ENCODE measurements around the gene LDLR. TPM values are rescaled to one million over a fixed set of nuclear protein-coding genes. Genes with fewer than 3 reads are reported as not detected.
A peak's percentile ranks its signal among the peaks of the same experiment; 100 is the strongest.
"Not testable (repeated sequence)": the region's sequence is repeated elsewhere in the genome, so short reads cannot be mapped to it uniquely, and the experiment has no call there.

LDLR gene
- total and polyA plus RNA-seq, 3 donors from 2014 or later = 12.5 to 20.1 (median 19.0) TPM

GRCh38 chr19:11098861-11099260, 9.6 kb downstream of the LDLR start:
- H3K9me3 ChIP-seq = no peaks in the 10 kb centered on the region
- H3K4me3 ChIP-seq = no peak overlapping the region
- H3K36me3 ChIP-seq (ENCODE audit: low read depth, missing control alignments) = no peaks in the 10 kb centered on the region
- no peak for TF ChIP-seq POLR2A (IDR thresholded peaks at IDR 0.05)
- no peak for DNase-seq
- no peak overlapping the region for H3K27ac ChIP-seq
- WGBS, 2 donors = 82 to 99% methylated on average over 3 of the region's 3 CpGs
- intact Hi-C loops (cut with DNase I; ENCODE audit: low total_unique reads) = no loop called here
- peaks cover 3% of the 10 kb centered on the region for H3K4me1 ChIP-seq
- no peaks in the 10 kb centered on the region for H3K27me3 ChIP-seq

GRCh38 chr19:11100049-11100448, 10.8 kb downstream of the LDLR start:
- Histone ChIP-seq H3K36me3 (ENCODE audit: low read depth, missing control alignments) (no peaks in the 10 kb centered on the region), H3K4me3 (no peak overlapping the region), H3K4me1 (peaks cover 3% of the 10 kb centered on the region), H3K9me3 (no peaks in the 10 kb centered on the region), H3K27me3 (no peaks in the 10 kb centered on the region), H3K27ac (no peak overlapping the region)
- intact Hi-C loops (cut with DNase I; ENCODE audit: low total_unique reads) = no loop called here
- TF ChIP-seq POLR2A (IDR thresholded peaks at IDR 0.05) = no peak
- 71 to 81% methylated on average over 12 of the region's 12 CpGs for whole genome bisulfite sequencing, 2 donors
- no peak for DNase-seq

- H3K36me3 ChIP-seq (ENCODE audit: low read depth, missing control alignments) = no peaks in the 10 kb centered on the region
- TF ChIP-seq POLR2A (IDR thresholded peaks at IDR 0.05) = no peak
- no peak for TF ChIP-seq CTCF (IDR thresholded peaks at IDR 0.05)
- DNase-seq = no peak
- H3K27me3 ChIP-seq = no peaks in the 10 kb centered on the region
- 91 to 92% methylated on average over 5 of the region's 5 CpGs for WGBS, 2 donors
- H3K4me3 ChIP-seq = no peak overlapping the region
- peaks cover 3% of the 10 kb centered on the region for H3K4me1 ChIP-seq
- no peaks in the 10 kb centered on the region for H3K9me3 ChIP-seq
- intact Hi-C loops (cut with DNase I; ENCODE audit: low total_unique reads) = no loop called here
- no peak overlapping the region for H3K27ac ChIP-seq
Measured at GRCh38 chr19:11101057-11101456, 11.8 kb downstream of the LDLR start.

- H3K9me3 ChIP-seq = no peaks in the 10 kb centered on the region
- no peaks in the 10 kb centered on the region for H3K36me3 ChIP-seq (ENCODE audit: low read depth, missing control alignments)
- no peaks in the 10 kb centered on the region for H3K4me1 ChIP-seq
- whole genome bisulfite sequencing, 2 donors = 59 to 75% methylated on average over 13 to 16 of the region's 16 CpGs
- H3K27me3 ChIP-seq = no peaks in the 10 kb centered on the region
- H3K4me3 ChIP-seq = no peak overlapping the region
- TF ChIP-seq CTCF (IDR thresholded peaks at IDR 0.05) = no peak
- no peak for TF ChIP-seq POLR2A (IDR thresholded peaks at IDR 0.05)
- intact Hi-C loops (cut with DNase I; ENCODE audit: low total_unique reads) = no loop called here
- DNase-seq = no peak
- peak overlapping the region in 1 of 2 donors; percentile 17 for H3K27ac ChIP-seq
Measured at GRCh38 chr19:11102944-11103343, 13.7 kb downstream of the LDLR start.

GRCh38 chr19:11103667-11104066, 14.4 kb downstream of the LDLR start:
- H3K36me3 ChIP-seq (ENCODE audit: low read depth, missing control alignments); DNase-seq; intact Hi-C loops (cut with DNase I; ENCODE audit: low total_unique reads); H3K4me1 ChIP-seq; H3K9me3 ChIP-seq; H3K27me3 ChIP-seq; H3K4me3 ChIP-seq: not testable (repeated sequence)
- peak overlapping the region in 1 of 2 donors; percentile 17 for H3K27ac ChIP-seq
- WGBS, 2 donors = 81 to 82% methylated on average over 10 of the region's 10 CpGs

- intact Hi-C loops (cut with DNase I; ENCODE audit: low total_unique reads) = no loop called here
- TF ChIP-seq CTCF (IDR thresholded peaks at IDR 0.05) (no peak), POLR2A (IDR thresholded peaks at IDR 0.05) (no peak)
- no peaks in the 10 kb centered on the region for H3K9me3 ChIP-seq
- no peaks in the 10 kb centered on the region for H3K27me3 ChIP-seq
- H3K27ac ChIP-seq = no peak overlapping the region
- DNase-seq = no peak
- WGBS, 2 donors = 75 to 90% methylated on average over 34 to 36 of the region's 36 CpGs
- no peak overlapping the region for H3K4me3 ChIP-seq
- no peaks in the 10 kb centered on the region for H3K4me1 ChIP-seq
- no peaks in the 10 kb centered on the region for H3K36me3 ChIP-seq (ENCODE audit: low read depth, missing control alignments)
Measured at GRCh38 chr19:11105014-11105636, 15.9 kb downstream of the LDLR start.
